Measurements from ENCODE around the gene IL17B. TPM values are rescaled to one million over a fixed set of nuclear protein-coding genes. Genes with fewer than 3 reads are reported as not detected.

IL17B gene
- total and polyA plus RNA-seq, 9 of the 15 experiments (the other 6 are each of a cell fraction or from before 2014, with no cell fraction given): 0.28 to 2.6 (median 0.53) TPM; not detected in 2

GRCh38 chr5:149362541-149362940 lies 16.6 kb downstream of the IL17B start:
- no peak overlapping the region for H3K4me2 ChIP-seq (ENCODE audit: insufficient read depth, low read length)
- peak overlapping the region in 1 of 2 experiments; percentile 65; a peak in 1 of 4 replicates for H3K9ac ChIP-seq (ENCODE audit: insufficient read depth in 1 of 2, low read depth in 2 of 2, low read length in 2 of 2)
- H3K9me3 ChIP-seq (replicated peaks; ENCODE audit: control insufficient read depth, insufficient read depth, low read depth, low read length): no peaks in the 10 kb centered on the region
- DNase-seq (ENCODE audit: extremely low read depth in 1 of 4, low spot score in 3 of 4): no peak
- TF ChIP-seq ATF1 (CRISPR knock-in tag; IDR thresholded peaks at IDR 0.05) (no peak), ATF1 (tag; IDR thresholded peaks at IDR 0.05) (no peak), POLR2G (IDR thresholded peaks at IDR 0.05; ENCODE audit: low read depth, low read length) (0 out of 2 replicates have a peak, but pooled peaks have one; percentile 32)
- ChIA-PET POLR2A (interaction anchor here (0.6 to 1.4 kb wide), 3 partner anchors 9 to 259 kb away, joined by 3 read pairs; no protein-coding TSS in a partner anchor), CTCF (ENCODE audit: low intra/inter-chr PET ratio) (no interaction called here)
- peaks cover 24 to 33% of the 10 kb centered on the region in 2 experiments; a peak in 4 of 5 replicates for H3K4me1 ChIP-seq (replicated peaks in 1 of 2; ENCODE audit: control insufficient read depth in 2 of 2, insufficient read depth in 2 of 2, low read length in 2 of 2)
- ATAC-seq: no peak
- no peak overlapping the region for H3K4me3 ChIP-seq
- peaks cover 12% of the 10 kb centered on the region; the same call in 2 of the 3 replicates for H3K79me2 ChIP-seq (ENCODE audit: control insufficient read depth, insufficient read depth, low read length)
- no TSS peak for BruUV-seq (replicated peaks)
- WGBS (ENCODE audit: insufficient coverage, low coverage, missing lambda C conversion rate): 71% methylated on average over 12 of the region's 12 CpGs
- H3K9me1 ChIP-seq (ENCODE audit: control insufficient read depth, insufficient read depth, low read length): no peaks in the 10 kb centered on the region
- H2AFZ ChIP-seq (ENCODE audit: low read depth, low read length): no peak overlapping the region
- H4K20me1 ChIP-seq (replicated peaks; ENCODE audit: control insufficient read depth, insufficient read depth, low read length): no peaks in the 10 kb centered on the region
- H3K27me3 ChIP-seq (ENCODE audit: control insufficient read depth in 2 of 2, insufficient read depth in 2 of 2, low read length in 2 of 2): no peaks in the 10 kb centered on the region
- no peaks in the 10 kb centered on the region for H3K36me3 ChIP-seq (ENCODE audit: control insufficient read depth, insufficient read depth, low read length)
- no peak for FAIRE-seq
- in situ Hi-C loops (cut with MboI): no loop called here
- intact Hi-C loops (cut with micrococcal nuclease): no loop called here
- H3K27ac ChIP-seq (ENCODE audit: extremely low read depth, low read depth, low read length): no peak overlapping the region

- Histone ChIP-seq H3K27me3 (ENCODE audit: control insufficient read depth in 2 of 2, insufficient read depth in 2 of 2, low read length in 2 of 2) (no peaks in the 10 kb centered on the region), H3K9ac (ENCODE audit: insufficient read depth in 1 of 2, low read depth in 2 of 2, low read length in 2 of 2) (no peak overlapping the region), H3K4me2 (ENCODE audit: insufficient read depth, low read length) (no peak overlapping the region), H2AFZ (ENCODE audit: low read depth, low read length) (no peak overlapping the region), H4K20me1 (replicated peaks; ENCODE audit: control insufficient read depth, insufficient read depth, low read length) (no peaks in the 10 kb centered on the region), H3K9me1 (ENCODE audit: control insufficient read depth, insufficient read depth, low read length) (no peaks in the 10 kb centered on the region), H3K9me3 (replicated peaks; ENCODE audit: control insufficient read depth, insufficient read depth, low read depth, low read length) (no peaks in the 10 kb centered on the region), H3K4me3 (no peak overlapping the region), H3K4me1 (replicated peaks in 1 of 2; ENCODE audit: control insufficient read depth in 2 of 2, insufficient read depth in 2 of 2, low read length in 2 of 2) (peaks cover 10 to 21% of the 10 kb centered on the region in 2 experiments; a peak in 4 of 5 replicates), H3K36me3 (ENCODE audit: control insufficient read depth, insufficient read depth, low read length) (peaks cover 9% of the 10 kb centered on the region; the same call in 2 of the 3 replicates), H3K79me2 (ENCODE audit: control insufficient read depth, insufficient read depth, low read length) (peaks cover 12% of the 10 kb centered on the region; the same call in 2 of the 3 replicates), H3K27ac (ENCODE audit: extremely low read depth, low read depth, low read length) (no peak overlapping the region)
- 58% methylated on average over 1 of the region's 1 CpG for WGBS (ENCODE audit: insufficient coverage, low coverage, missing lambda C conversion rate)
- POLR2A ChIA-PET: interaction anchor here (2.5 to 8.3 kb wide), 2 partner anchors 14 to 40 kb away, joined by 5 to 87 read pairs; partner anchors contain the start of gene GRPEL2
- ATAC-seq: no peak
- no peak for DNase-seq (ENCODE audit: extremely low read depth in 1 of 4, low spot score in 3 of 4)
- intact Hi-C loops (cut with micrococcal nuclease): no loop called here
- in situ Hi-C loops (cut with MboI): no loop called here
- CTCF ChIA-PET (ENCODE audit: low intra/inter-chr PET ratio): no interaction called here
- no peak for FAIRE-seq
- BruUV-seq (replicated peaks): no TSS peak
- TF ChIP-seq SIRT6 (IDR thresholded peaks at IDR 0.05; ENCODE audit: low read depth, low read length) (no peak), GATA2 (CRISPR knock-in tag; IDR thresholded peaks at IDR 0.05) (no peak), ZNF197 (CRISPR knock-in tag; IDR thresholded peaks at IDR 0.05; ENCODE audit: low read depth) (no peak), ZC3H4 (CRISPR knock-in tag; IDR thresholded peaks at IDR 0.05; ENCODE audit: borderline replicate concordance) (no peak), SRSF9 (IDR thresholded peaks at IDR 0.05; ENCODE audit: borderline replicate concordance, low read depth, low read length) (no peak), ZNF232 (CRISPR knock-in tag; IDR thresholded peaks at IDR 0.05) (no peak), PURB (CRISPR knock-in tag; IDR thresholded peaks at IDR 0.05; ENCODE audit: low read depth) (no peak), ZNF436 (CRISPR knock-in tag; IDR thresholded peaks at IDR 0.05) (no peak), ZNF668 (CRISPR knock-in tag; IDR thresholded peaks at IDR 0.05) (no peak), TGIF2 (CRISPR knock-in tag; IDR thresholded peaks at IDR 0.05) (no peak), MLX (CRISPR knock-in tag; conservative IDR thresholded peaks at IDR 0.05) (no peak)
Observed at GRCh38 chr5:149360272-149360671, 18.8 kb downstream of the IL17B start.

Data from K562 (cell line).